ENCODE results near the gene LRFN4. TPM values are rescaled to one million over a fixed set of nuclear protein-coding genes. Genes with fewer than 3 reads are reported as not detected.

LRFN4 gene
- total and polyA plus RNA-seq, 2 donors (not counting 3 experiments of a cell fraction or from before 2014, with no cell fraction given): 22.3 to 37.4 TPM

DNA sequence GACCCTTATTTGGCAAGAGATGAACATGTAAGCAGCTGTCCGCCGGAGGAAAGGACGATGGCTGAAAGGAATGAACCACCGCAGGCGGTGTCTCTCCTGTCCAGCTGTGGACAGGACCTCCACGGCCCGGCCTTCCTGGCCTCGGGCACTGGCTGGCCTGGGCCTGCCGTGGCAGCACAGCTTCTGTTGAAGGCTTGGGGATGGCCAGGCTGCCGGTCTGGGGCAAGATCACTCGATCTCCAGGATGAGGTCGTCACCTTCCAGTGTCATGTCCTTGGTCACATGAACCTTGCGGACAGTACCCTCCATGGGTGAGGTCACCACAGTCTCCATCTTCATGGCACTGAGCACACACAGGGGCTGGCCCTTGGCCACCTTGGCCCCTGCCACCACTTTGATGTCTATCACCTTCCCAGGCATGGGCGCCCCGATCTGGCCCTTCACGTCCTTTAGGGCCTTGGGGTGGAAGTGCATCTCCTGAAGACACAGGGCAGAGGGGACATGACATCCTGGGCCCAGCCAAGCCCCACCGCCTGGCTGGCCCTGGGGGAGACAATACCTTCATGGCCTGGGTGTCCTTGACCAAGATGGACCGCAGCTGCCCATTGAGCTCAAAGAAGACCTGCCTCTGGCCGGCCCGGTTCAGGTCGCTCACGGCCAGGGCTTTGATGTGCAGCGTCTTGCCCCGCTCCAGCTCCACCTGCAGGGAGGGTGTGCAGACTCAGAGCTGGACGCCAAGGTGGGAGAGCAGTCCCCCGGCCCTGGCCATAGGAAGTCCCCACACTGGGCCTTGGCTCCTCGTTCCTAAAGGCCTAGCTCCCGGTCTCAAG lies 8.0 kb upstream of the LRFN4 start:
- POLR2A ChIA-PET: no interaction called here
- Histone ChIP-seq H3K9me1 (replicated peaks; ENCODE audit: control insufficient read depth, extremely low read depth, insufficient read depth, low read length) (no peaks in the 10 kb centered on the region), H3K79me2 (ENCODE audit: control insufficient read depth, insufficient read depth, low read length) (peaks cover 18% of the 10 kb centered on the region), H3K9me3 (replicated peaks; ENCODE audit: control insufficient read depth, insufficient read depth, low read length) (no peaks in the 10 kb centered on the region), H3K4me3 (replicated peaks in 1 of 3; ENCODE audit: insufficient read depth in 1 of 3, low read depth in 1 of 3, low read length in 3 of 3) (no peak overlapping the region), H3K4me1 (ENCODE audit: control insufficient read depth, extremely low read depth, insufficient read depth, low read length) (peaks cover 15% of the 10 kb centered on the region), H3K4me2 (ENCODE audit: insufficient read depth, low read length) (no peak overlapping the region), H3K27me3 (ENCODE audit: control insufficient read depth in 2 of 2, insufficient read depth in 2 of 2, low read length in 2 of 2) (no peaks in the 10 kb centered on the region), H4K20me1 (replicated peaks; ENCODE audit: control insufficient read depth, extremely low read depth, insufficient read depth, low read length) (no peaks in the 10 kb centered on the region), H2AFZ (ENCODE audit: low read depth, low read length) (no peak overlapping the region), H3K27ac (ENCODE audit: insufficient read depth, low read depth, low read length) (no peak overlapping the region), H3K36me3 (ENCODE audit: control insufficient read depth in 2 of 2, extremely low read depth in 1 of 2, insufficient read depth in 2 of 2, low read length in 2 of 2) (peaks cover 7 to 13% of the 10 kb centered on the region in 2 experiments), H3K9ac (replicated peaks; ENCODE audit: extremely low read depth, insufficient read depth, low read length) (no peak overlapping the region)
- CTCF ChIA-PET: interaction anchor here (1.0 to 1.2 kb wide), 2 partner anchors 14 to 127 kb away, joined by 3 read pairs; no protein-coding TSS in a partner anchor
- TF ChIP-seq CTCF (IDR thresholded peaks at IDR 0.05; ENCODE audit: extremely low read depth in 1 of 2, insufficient read depth in 1 of 2, low read depth in 1 of 2, low read length in 2 of 2) (no peak), JUN (IDR thresholded peaks at IDR 0.05; ENCODE audit: borderline replicate concordance, insufficient read depth, insufficient read length, low read depth) (no peak), EZH2 (IDR thresholded peaks at IDR 0.05; ENCODE audit: borderline replicate concordance, low read depth, low read length, severe bottlenecking) (no peak), POLR2A (IDR thresholded peaks at IDR 0.05; ENCODE audit: low read depth, low read length) (no peak), FOS (IDR thresholded peaks at IDR 0.05; ENCODE audit: borderline replicate concordance, insufficient read depth, low read length) (no peak), GATA2 (IDR thresholded peaks at IDR 0.05; ENCODE audit: insufficient read depth, insufficient read length, low read depth, low read length) (no peak)
- TF ChIP-seq, protein P1, sequence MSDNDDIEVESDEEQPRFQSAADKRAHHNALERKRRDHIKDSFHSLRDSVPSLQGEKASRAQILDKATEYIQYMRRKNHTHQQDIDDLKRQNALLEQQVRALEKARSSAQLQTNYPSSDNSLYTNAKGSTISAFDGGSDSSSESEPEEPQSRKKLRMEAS (IDR thresholded peaks at IDR 0.05; ENCODE audit: insufficient read depth, insufficient read length): no peak
- intact Hi-C loops (cut with micrococcal nuclease) (loop anchor here (10.0 kb wide), 1 partner anchor 776 kb away; the partner anchor contains the start of gene NUDT8), dilution Hi-C loops (cut with MboI; ENCODE audit: extremely low pct_ligation_motif_present, low sequenced_read_pairs) (no loop called here)
- no TSS peak for BruUV-seq (replicated peaks)
- FAIRE-seq: no peak
- no peak for DNase-seq (ENCODE audit: low read depth, low spot score)
